HEK293 (cell line): ENCODE measurements around the gene BTBD16.

ENCODE experiments used
- ATF2 ChIP-seq: fragments of 450-650 bp; formaldehyde crosslinking; IDR thresholded peaks from 2 replicates; pipeline ENCODE4 v1.5.1; 2016; ENCODE audit warnings: missing biosample characterization, missing genetic modification characterization, low read depth
- GFI1B ChIP-seq: fragments of 450-650 bp; formaldehyde crosslinking; IDR thresholded peaks from 2 replicates; pipeline ENCODE4 v1.5.1; 2016; ENCODE audit warnings: missing biosample characterization, missing genetic modification characterization
- GLI4 ChIP-seq: fragments of 450-650 bp; formaldehyde crosslinking; IDR thresholded peaks from 2 replicates; pipeline ENCODE4 v1.5.1; 2016; ENCODE audit warnings: missing biosample characterization, missing genetic modification characterization
- HOXC10 ChIP-seq: sonication (generic); formaldehyde crosslinking; IDR thresholded peaks from 2 replicates; pipeline ENCODE4 v1.8.1; 2023; ENCODE audit warnings: mild to moderate bottlenecking, missing genetic modification reagents
- KLF8 ChIP-seq: fragments of 450-650 bp; formaldehyde crosslinking; IDR thresholded peaks from 2 replicates; pipeline ENCODE4 v1.5.1; 2016; ENCODE audit warnings: missing biosample characterization, missing genetic modification characterization
- TCF7L2 ChIP-seq: IDR thresholded peaks from 2 replicates; pipeline ENCODE4 v1.6.1; 2011; ENCODE audit warnings: low read depth, mild to moderate bottlenecking, inconsistent platforms, low read length, moderate library complexity, borderline replicate concordance
- TSHZ1 ChIP-seq: fragments of 450-650 bp; formaldehyde crosslinking; IDR thresholded peaks from 2 replicates; pipeline ENCODE4 v1.5.1; 2016; ENCODE audit warnings: missing biosample characterization, missing genetic modification characterization, borderline replicate concordance
- YY1 ChIP-seq: fragments of 450-650 bp; formaldehyde crosslinking; IDR thresholded peaks from 2 replicates; pipeline ENCODE4 v1.5.1; 2018; ENCODE audit warnings: missing biosample characterization, missing genetic modification characterization
- ZNF10 ChIP-seq: fragments of 450-650 bp; formaldehyde crosslinking; IDR thresholded peaks from 2 replicates; pipeline ENCODE4 v1.5.1; 2017; ENCODE audit warnings: missing biosample characterization, missing genetic modification characterization
- ZNF114 ChIP-seq: fragments of 450-650 bp; formaldehyde crosslinking; IDR thresholded peaks from 2 replicates; pipeline ENCODE4 v1.5.0; 2017; ENCODE audit warnings: missing biosample characterization, missing genetic modification characterization
- ZNF140 ChIP-seq: fragments of 450-650 bp; formaldehyde crosslinking; IDR thresholded peaks from 2 replicates; pipeline ENCODE4 v1.5.1; 2016; ENCODE audit warnings: missing biosample characterization, missing genetic modification characterization
- ZNF19 ChIP-seq: fragments of 450-650 bp; formaldehyde crosslinking; IDR thresholded peaks from 2 replicates; pipeline ENCODE4; 2016; ENCODE audit warnings: missing biosample characterization, missing genetic modification characterization, low read depth
- ZNF292 ChIP-seq: fragments of 450-650 bp; formaldehyde crosslinking; IDR thresholded peaks from 2 replicates; pipeline ENCODE4 v1.5.1; 2016; ENCODE audit warnings: low read depth, missing biosample characterization, missing genetic modification characterization, borderline replicate concordance
- ZNF311 ChIP-seq: fragments of 450-650 bp; formaldehyde crosslinking; IDR thresholded peaks from 2 replicates; pipeline ENCODE4 v1.5.1; 2017; ENCODE audit warnings: missing biosample characterization, missing genetic modification characterization, borderline replicate concordance
- ZNF335 ChIP-seq: fragments of 450-650 bp; formaldehyde crosslinking; conservative IDR thresholded peaks from 2 replicates; pipeline ENCODE4 v1.5.1; 2016; ENCODE audit warnings: missing biosample characterization, missing genetic modification characterization
- ZNF433 ChIP-seq: fragments of 450-650 bp; formaldehyde crosslinking; IDR thresholded peaks from 2 replicates; pipeline ENCODE4 v1.5.1; 2016; ENCODE audit warnings: missing biosample characterization, missing genetic modification characterization, low read depth
- ZNF514 ChIP-seq: fragments of 450-650 bp; formaldehyde crosslinking; IDR thresholded peaks from 2 replicates; pipeline ENCODE4 v1.5.1; 2016; ENCODE audit warnings: missing biosample characterization, missing genetic modification characterization
- ZNF629 ChIP-seq: fragments of 450-650 bp; formaldehyde crosslinking; IDR thresholded peaks from 2 replicates; pipeline ENCODE4 v1.5.1; 2017; ENCODE audit warnings: missing biosample characterization, missing genetic modification characterization
- ZNF704 ChIP-seq: fragments of 450-650 bp; formaldehyde crosslinking; IDR thresholded peaks from 2 replicates; pipeline ENCODE4 v1.5.1; 2016; ENCODE audit warnings: missing biosample characterization, missing genetic modification characterization
- ZNF76 ChIP-seq: fragments of 450-650 bp; formaldehyde crosslinking; IDR thresholded peaks from 2 replicates; pipeline ENCODE4; 2016; ENCODE audit warnings: low read depth, missing biosample characterization, missing genetic modification characterization, borderline replicate concordance
- ZSCAN4 ChIP-seq: fragments of 450-650 bp; formaldehyde crosslinking; IDR thresholded peaks from 2 replicates; pipeline ENCODE4 v1.5.1; 2017; ENCODE audit warnings: missing biosample characterization, missing genetic modification characterization
- TF ChIP-seq, protein P1 (sequence below): fragments of 450-650 bp; formaldehyde crosslinking; IDR thresholded peaks from 2 replicates; pipeline ENCODE4 v1.5.1; 2016; ENCODE audit warnings: missing biosample characterization, missing genetic modification characterization, borderline replicate concordance
- TF ChIP-seq, protein P2 (sequence below): fragments of 450-650 bp; formaldehyde crosslinking; IDR thresholded peaks from 2 replicates; pipeline ENCODE4 v1.5.1; 2016; ENCODE audit warnings: missing biosample characterization, missing genetic modification characterization, low read depth
- TF ChIP-seq, protein P3 (sequence below): fragments of 450-650 bp; formaldehyde crosslinking; IDR thresholded peaks from 2 replicates; pipeline ENCODE4 v1.5.1; 2016; ENCODE audit warnings: missing biosample characterization, missing genetic modification characterization

Gene BTBD16

GRCh38 chr10:122307669-122308416 is 36.7 kb downstream of the BTBD16 start (continued):
- TF ChIP-seq GLI4 (no peak), ZNF114 (no peak), ZNF335 (tag by site-specific recombination) (peak; percentile 20; the same call in 1 of the 2 replicates), ZNF311 (tag by site-specific recombination) (no peak), ZNF629 (tag by site-specific recombination) (peak; percentile 90), ZNF514 (tag by site-specific recombination) (no peak), ZNF292 (tag by site-specific recombination) (no peak), HOXC10 (CRISPR knock-in tag) (no peak), YY1 (tag by site-specific recombination) (no peak), ZNF433 (tag by site-specific recombination) (no peak), GFI1B (tag by site-specific recombination) (0 out of 2 replicates have a peak, but pooled peaks have one; percentile 30), ATF2 (tag by site-specific recombination) (peak; percentile 66; the same call in 1 of the 2 replicates), ZNF704 (tag by site-specific recombination) (no peak), ZNF140 (tag by site-specific recombination) (no peak), KLF8 (tag by site-specific recombination) (peak; percentile 53), TCF7L2 (no peak), ZNF10 (tag by site-specific recombination) (peak; percentile 53), ZNF19 (tag by site-specific recombination) (no peak), ZNF76 (tag by site-specific recombination) (peak; percentile 61; the same call in 1 of the 2 replicates), TSHZ1 (peak; percentile 82; the same call in 1 of the 2 replicates), ZSCAN4 (tag by site-specific recombination) (no peak)
- TF ChIP-seq, protein P1, sequence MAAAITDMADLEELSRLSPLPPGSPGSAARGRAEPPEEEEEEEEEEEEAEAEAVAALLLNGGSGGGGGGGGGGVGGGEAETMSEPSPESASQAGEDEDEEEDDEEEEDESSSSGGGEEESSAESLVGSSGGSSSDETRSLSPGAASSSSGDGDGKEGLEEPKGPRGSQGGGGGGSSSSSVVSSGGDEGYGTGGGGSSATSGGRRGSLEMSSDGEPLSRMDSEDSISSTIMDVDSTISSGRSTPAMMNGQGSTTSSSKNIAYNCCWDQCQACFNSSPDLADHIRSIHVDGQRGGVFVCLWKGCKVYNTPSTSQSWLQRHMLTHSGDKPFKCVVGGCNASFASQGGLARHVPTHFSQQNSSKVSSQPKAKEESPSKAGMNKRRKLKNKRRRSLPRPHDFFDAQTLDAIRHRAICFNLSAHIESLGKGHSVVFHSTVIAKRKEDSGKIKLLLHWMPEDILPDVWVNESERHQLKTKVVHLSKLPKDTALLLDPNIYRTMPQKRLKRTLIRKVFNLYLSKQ (tag by site-specific recombination), result no peak
- TF ChIP-seq, protein P2, sequence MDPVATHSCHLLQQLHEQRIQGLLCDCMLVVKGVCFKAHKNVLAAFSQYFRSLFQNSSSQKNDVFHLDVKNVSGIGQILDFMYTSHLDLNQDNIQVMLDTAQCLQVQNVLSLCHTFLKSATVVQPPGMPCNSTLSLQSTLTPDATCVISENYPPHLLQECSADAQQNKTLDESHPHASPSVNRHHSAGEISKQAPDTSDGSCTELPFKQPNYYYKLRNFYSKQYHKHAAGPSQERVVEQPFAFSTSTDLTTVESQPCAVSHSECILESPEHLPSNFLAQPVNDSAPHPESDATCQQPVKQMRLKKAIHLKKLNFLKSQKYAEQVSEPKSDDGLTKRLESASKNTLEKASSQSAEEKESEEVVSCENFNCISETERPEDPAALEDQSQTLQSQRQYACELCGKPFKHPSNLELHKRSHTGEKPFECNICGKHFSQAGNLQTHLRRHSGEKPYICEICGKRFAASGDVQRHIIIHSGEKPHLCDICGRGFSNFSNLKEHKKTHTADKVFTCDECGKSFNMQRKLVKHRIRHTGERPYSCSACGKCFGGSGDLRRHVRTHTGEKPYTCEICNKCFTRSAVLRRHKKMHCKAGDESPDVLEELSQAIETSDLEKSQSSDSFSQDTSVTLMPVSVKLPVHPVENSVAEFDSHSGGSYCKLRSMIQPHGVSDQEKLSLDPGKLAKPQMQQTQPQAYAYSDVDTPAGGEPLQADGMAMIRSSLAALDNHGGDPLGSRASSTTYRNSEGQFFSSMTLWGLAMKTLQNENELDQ, result no peak
- TF ChIP-seq, protein P3, sequence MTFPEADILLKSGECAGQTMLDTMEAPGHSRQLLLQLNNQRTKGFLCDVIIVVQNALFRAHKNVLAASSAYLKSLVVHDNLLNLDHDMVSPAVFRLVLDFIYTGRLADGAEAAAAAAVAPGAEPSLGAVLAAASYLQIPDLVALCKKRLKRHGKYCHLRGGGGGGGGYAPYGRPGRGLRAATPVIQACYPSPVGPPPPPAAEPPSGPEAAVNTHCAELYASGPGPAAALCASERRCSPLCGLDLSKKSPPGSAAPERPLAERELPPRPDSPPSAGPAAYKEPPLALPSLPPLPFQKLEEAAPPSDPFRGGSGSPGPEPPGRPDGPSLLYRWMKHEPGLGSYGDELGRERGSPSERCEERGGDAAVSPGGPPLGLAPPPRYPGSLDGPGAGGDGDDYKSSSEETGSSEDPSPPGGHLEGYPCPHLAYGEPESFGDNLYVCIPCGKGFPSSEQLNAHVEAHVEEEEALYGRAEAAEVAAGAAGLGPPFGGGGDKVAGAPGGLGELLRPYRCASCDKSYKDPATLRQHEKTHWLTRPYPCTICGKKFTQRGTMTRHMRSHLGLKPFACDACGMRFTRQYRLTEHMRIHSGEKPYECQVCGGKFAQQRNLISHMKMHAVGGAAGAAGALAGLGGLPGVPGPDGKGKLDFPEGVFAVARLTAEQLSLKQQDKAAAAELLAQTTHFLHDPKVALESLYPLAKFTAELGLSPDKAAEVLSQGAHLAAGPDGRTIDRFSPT, result peak; percentile 98
